Measurements from ENCODE around the gene SCG5. TPM values are rescaled to one million over a fixed set of nuclear protein-coding genes. Genes with fewer than 3 reads are reported as not detected.

Gene SCG5
- total and polyA plus RNA-seq, 10 of the 15 experiments (the other 5 are each of a cell fraction or from before 2014, with no cell fraction given) = 0.13 to 0.62 (median 0.48) TPM

GRCh38 chr15:32659340-32660155 is 18.0 kb downstream of the SCG5 start:
- 65% methylated on average over 6 of the region's 6 CpGs for WGBS (ENCODE audit: insufficient coverage, insufficient replicate concordance, low lambda C conversion rate, missing lambda C conversion rate)
- ChIA-PET RAD21 (ENCODE audit: unreplicated experiment) (interaction anchor here (1.7 kb wide), 1 partner anchor 9 kb away, joined by 4 read pairs; no protein-coding TSS in a partner anchor), POLR2A (interaction anchor here (0.7 kb wide), 1 partner anchor 286 kb away, joined by 3 read pairs; no protein-coding TSS in a partner anchor), SMC1A (ENCODE audit: uncharacterized antibody, unreplicated experiment) (interaction anchor here (1.0 to 1.2 kb wide), 3 partner anchors 10 to 335 kb away, joined by 3 read pairs; no protein-coding TSS in a partner anchor), CTCF (interaction anchor here (0.9 to 7.2 kb wide), 8 partner anchors 9 to 336 kb away, joined by 3 to 91 read pairs (median 4); no protein-coding TSS in a partner anchor)
- ATAC-seq (no peak), FAIRE-seq (no peak), DNase-seq (ENCODE audit: low read depth, low spot score) (no peak)
- no peak overlapping the region for H3K4me2 ChIP-seq (ENCODE audit: control insufficient read depth, insufficient read depth)
- H3K4me3 ChIP-seq = no peak overlapping the region
- intact Hi-C loops (cut with micrococcal nuclease; ENCODE audit: unreplicated experiment) = loop anchor here (5.0 kb wide), 1 partner anchor 173 kb away; no protein-coding TSS in a partner anchor
- peaks cover 0 to 3% of the 10 kb centered on the region in 2 experiments; a peak in 2 of 4 replicates for H3K36me3 ChIP-seq (ENCODE audit: control insufficient read depth in 2 of 2, insufficient read depth in 2 of 2, low read length in 1 of 2)
- H3K4me1 ChIP-seq (ENCODE audit: control insufficient read depth, insufficient read depth, low read length) = no peaks in the 10 kb centered on the region
- BruUV-seq (replicated peaks) = no TSS peak
- in situ Hi-C loops (cut with MboI) = loop anchor here (5.0 to 10.0 kb wide), 2 partner anchors 295 to 333 kb away; no protein-coding TSS in a partner anchor
- H4K20me1 ChIP-seq (ENCODE audit: control insufficient read depth, insufficient read depth) = no peaks in the 10 kb centered on the region
- no peak overlapping the region for H3K27ac ChIP-seq (ENCODE audit: control insufficient read depth, insufficient read depth)
- no peak overlapping the region for H3K9ac ChIP-seq (ENCODE audit: control insufficient read depth, insufficient read depth, low read length)
- no peaks in the 10 kb centered on the region for H3K27me3 ChIP-seq (replicated peaks in 1 of 2; ENCODE audit: control insufficient read depth in 2 of 2, insufficient read depth in 2 of 2, low read length in 1 of 2)
- H2AFZ ChIP-seq (ENCODE audit: control insufficient read depth, low read depth, low read length) = no peak overlapping the region
- no peak for TF ChIP-seq ZBTB4 (CRISPR knock-in tag; IDR thresholded peaks at IDR 0.05)
- TF ChIP-seq, protein P1, sequence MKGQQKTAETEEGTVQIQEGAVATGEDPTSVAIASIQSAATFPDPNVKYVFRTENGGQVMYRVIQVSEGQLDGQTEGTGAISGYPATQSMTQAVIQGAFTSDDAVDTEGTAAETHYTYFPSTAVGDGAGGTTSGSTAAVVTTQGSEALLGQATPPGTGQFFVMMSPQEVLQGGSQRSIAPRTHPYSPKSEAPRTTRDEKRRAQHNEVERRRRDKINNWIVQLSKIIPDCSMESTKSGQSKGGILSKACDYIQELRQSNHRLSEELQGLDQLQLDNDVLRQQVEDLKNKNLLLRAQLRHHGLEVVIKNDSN (IDR thresholded peaks at IDR 0.05; ENCODE audit: borderline replicate concordance, extremely low read length, insufficient read depth, low read depth, low read length) = no peak
- TF ChIP-seq, protein P2, sequence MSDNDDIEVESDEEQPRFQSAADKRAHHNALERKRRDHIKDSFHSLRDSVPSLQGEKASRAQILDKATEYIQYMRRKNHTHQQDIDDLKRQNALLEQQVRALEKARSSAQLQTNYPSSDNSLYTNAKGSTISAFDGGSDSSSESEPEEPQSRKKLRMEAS (IDR thresholded peaks at IDR 0.05; ENCODE audit: low read depth, low read length) = no peak
- TF ChIP-seq BRCA1 (IDR thresholded peaks at IDR 0.05; ENCODE audit: low read depth, low read length) = no peak
- TF ChIP-seq, protein P3, sequence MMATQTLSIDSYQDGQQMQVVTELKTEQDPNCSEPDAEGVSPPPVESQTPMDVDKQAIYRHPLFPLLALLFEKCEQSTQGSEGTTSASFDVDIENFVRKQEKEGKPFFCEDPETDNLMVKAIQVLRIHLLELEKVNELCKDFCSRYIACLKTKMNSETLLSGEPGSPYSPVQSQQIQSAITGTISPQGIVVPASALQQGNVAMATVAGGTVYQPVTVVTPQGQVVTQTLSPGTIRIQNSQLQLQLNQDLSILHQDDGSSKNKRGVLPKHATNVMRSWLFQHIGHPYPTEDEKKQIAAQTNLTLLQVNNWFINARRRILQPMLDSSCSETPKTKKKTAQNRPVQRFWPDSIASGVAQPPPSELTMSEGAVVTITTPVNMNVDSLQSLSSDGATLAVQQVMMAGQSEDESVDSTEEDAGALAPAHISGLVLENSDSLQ (IDR thresholded peaks at IDR 0.05) = no peak
- no peak for TF ChIP-seq IRF4 (IDR thresholded peaks at IDR 0.05; ENCODE audit: low read depth, low read length)
- no peak for TF ChIP-seq KAT2A (conservative IDR thresholded peaks at IDR 0.05; ENCODE audit: control insufficient read depth, low read depth, low read length)
- no peaks in the 10 kb centered on the region for H3K9me3 ChIP-seq (replicated peaks; ENCODE audit: control insufficient read depth, insufficient read depth, low read length)
- no peaks in the 10 kb centered on the region for H3K79me2 ChIP-seq (ENCODE audit: control insufficient read depth, insufficient read depth, low read length)
